ENCODE results near the gene MTRR. TPM values are rescaled to one million over a fixed set of nuclear protein-coding genes. Genes with fewer than 3 reads are reported as not detected.

MTRR gene
- polyA plus RNA-seq, 1 donor from 2014 or later = 27.4 TPM

- Mint-ChIP-seq H3K4me3 (peak overlapping the region in 1 of 4 donors; percentile 0), H3K27me3 (peaks cover 6% of the 10 kb centered on the region), H3K27ac (no peak overlapping the region), H3K36me3 (no peaks in the 10 kb centered on the region), H3K4me1 (peaks cover 0 to 3% (median 0%) of the 10 kb centered on the region in 3 donors), H3K9me3 (peaks cover 0 to 2% (median 0%) of the 10 kb centered on the region in 3 donors)
Measured at GRCh38 chr5:7927466-7928375, 58.8 kb downstream of the MTRR start.

GRCh38 chr5:7930011-7930410 lies 61.1 kb downstream of the MTRR start:
- Mint-ChIP-seq H3K4me3 (no peak overlapping the region), H3K27ac (no peak overlapping the region), H3K4me1 (peaks cover 0 to 3% (median 0%) of the 10 kb centered on the region in 3 donors)

DNA sequence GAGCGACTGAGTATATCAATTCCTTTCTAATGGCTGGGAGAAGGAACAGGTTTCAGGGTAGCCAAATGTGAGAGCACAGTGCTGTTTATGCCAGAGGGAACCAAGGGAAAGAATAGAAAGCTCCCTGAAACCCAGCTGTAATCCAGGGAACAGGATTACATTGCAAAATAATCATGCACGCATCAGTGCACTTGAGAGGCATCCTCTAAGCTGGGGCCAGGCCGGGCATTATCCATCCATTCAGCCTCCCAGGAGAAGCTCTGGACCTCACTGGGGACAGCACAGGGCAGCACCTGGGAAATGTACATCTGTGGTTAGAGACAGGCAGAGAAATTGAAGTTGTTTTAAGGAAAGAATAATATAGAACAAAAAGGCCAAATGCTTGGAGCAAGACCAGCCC lies 72.7 kb downstream of the MTRR start:
- Mint-ChIP-seq H3K27me3 (peaks cover 2% of the 10 kb centered on the region), H3K4me3 (no peak overlapping the region), H3K27ac (no peak overlapping the region)

More at GRCh38 chr5:7930011-7930410, 61.1 kb downstream of the MTRR start:
- peaks cover 9% of the 10 kb centered on the region for H3K27me3 Mint-ChIP-seq
- no peaks in the 10 kb centered on the region for H3K36me3 Mint-ChIP-seq
- H3K9me3 Mint-ChIP-seq = peaks cover 0 to 2% (median 0%) of the 10 kb centered on the region in 3 donors

GRCh38 chr5:7947301-7947700 lies 78.4 kb downstream of the MTRR start:
- peaks cover 2% of the 10 kb centered on the region for H3K27me3 Mint-ChIP-seq
- no peak overlapping the region for H3K4me3 Mint-ChIP-seq

More for the DNA sequence above, 72.7 kb downstream of the MTRR start:
- Mint-ChIP-seq H3K36me3 (no peaks in the 10 kb centered on the region), H3K9me3 (peaks cover 3 to 10% (median 4%) of the 10 kb centered on the region in 3 donors), H3K4me1 (peaks cover 3 to 4% (median 4%) of the 10 kb centered on the region in 3 donors)

More at GRCh38 chr5:7947301-7947700, 78.4 kb downstream of the MTRR start:
- H3K9me3 Mint-ChIP-seq = peaks cover 3 to 12% (median 3%) of the 10 kb centered on the region in 3 donors
- H3K27ac Mint-ChIP-seq = no peak overlapping the region
- H3K4me1 Mint-ChIP-seq = peaks cover 0 to 4% (median 2%) of the 10 kb centered on the region in 3 donors
- H3K36me3 Mint-ChIP-seq = no peaks in the 10 kb centered on the region

Other genes starting within 250 kb of the MTRR start
- not detected for gene CFAP90, start 18.0 kb upstream of the MTRR start, polyA plus RNA-seq
- gene FASTKD3, start 117 bp upstream of the MTRR start, polyA plus RNA-seq = 11.2 TPM

Data from IgD-negative memory B cell (primary cell).